Measurements from ENCODE around the gene P2RX5.

Gene P2RX5

GRCh38 chr17:3681565-3681964 lies 14.4 kb downstream of the P2RX5 start:
- H3K4me3 ChIP-seq (ENCODE audit: low read depth, low read length): no peak overlapping the region

DNA sequence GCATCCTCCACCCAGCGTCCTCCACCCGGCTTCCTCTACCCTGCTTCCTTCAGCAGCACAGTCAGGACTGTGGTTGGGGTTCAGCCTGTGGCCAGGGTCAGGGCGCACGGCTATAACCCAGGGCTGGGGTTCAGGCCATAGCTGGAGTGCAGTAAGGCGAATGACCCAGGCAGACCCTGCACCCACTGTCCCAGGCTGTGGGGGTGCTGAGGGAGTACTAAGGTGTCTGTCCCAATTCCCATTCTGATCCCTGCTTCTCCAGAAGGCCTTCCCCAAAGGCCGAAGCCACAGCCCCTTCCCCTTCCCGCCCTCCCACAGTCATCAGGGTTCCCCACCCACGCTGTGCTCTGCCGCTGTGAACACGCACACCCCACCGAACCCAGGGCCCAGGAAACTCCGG lies 14.9 kb downstream of the P2RX5 start:
- H3K4me3 ChIP-seq (ENCODE audit: low read depth, low read length): no peak overlapping the region

DNA sequence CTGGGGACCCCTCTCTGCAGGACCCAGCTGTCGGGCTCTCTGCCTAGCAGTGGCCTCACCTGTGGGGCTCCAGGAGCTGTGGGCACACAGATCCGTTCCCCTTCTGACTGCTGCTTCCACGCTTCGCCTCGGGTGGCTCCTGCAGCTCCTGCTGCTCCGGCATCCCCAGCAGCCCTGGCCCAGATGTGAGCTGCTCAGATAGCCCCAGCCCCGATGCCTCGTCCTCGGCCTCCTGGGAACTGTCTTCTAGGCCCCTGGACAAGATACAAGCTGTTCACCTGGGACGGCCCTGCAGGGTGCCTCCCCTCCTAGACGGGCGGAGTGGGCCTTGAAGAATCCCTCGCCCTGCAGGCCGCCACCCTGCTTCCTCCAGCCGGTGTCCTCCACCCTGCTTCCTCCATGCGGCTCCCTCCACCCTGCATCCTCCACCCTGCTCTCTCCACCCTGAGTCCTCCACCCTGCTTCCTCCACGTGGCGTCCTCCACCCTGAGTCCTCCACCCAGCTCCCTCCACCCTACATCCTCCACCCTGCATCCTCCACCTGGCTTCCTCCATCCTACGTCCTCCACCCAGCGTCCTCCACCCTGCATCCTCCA lies 16.3 kb downstream of the P2RX5 start:
- no peak overlapping the region for H3K4me3 ChIP-seq (ENCODE audit: low read depth, low read length)

DNA sequence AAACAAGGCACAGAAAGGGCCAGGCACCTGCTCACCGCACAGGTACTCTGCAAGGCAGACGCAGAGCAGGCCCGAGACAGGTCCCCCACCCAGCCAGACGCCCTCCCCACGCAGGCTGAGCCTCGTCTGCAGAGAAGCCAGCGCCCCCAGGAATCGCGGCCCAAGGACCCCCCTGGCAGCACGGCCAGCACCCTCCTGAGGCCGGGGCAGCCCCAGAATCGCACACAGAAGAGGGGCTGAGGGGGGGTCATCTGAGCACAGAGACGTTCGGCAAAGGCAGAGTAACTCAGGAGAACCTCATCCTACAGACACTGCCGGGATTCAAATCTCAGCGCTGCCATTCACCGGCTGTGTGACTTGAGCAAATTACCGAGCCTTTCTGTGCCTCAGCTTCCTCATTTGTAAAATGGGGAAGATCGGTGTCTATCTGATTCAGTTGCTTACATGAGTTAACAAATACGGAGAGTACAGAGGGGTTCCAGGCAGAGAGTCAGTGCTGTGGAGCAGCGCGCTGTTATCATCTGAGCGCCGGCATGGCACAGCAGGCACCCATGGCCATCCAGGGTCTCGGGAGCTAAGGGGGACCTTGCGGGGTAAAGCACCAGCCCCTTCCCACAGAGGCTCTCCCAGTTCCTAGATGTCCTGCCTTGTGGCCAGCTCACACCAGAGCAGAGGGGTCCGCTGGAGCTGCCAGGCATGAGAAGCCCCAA lies 17.0 kb downstream of the P2RX5 start:
- no peak overlapping the region for H3K4me3 ChIP-seq (ENCODE audit: low read depth, low read length)

- H3K4me3 ChIP-seq (ENCODE audit: low read depth, low read length): no peak overlapping the region
Measured at GRCh38 chr17:3678095-3678820, 17.7 kb downstream of the P2RX5 start.

DNA sequence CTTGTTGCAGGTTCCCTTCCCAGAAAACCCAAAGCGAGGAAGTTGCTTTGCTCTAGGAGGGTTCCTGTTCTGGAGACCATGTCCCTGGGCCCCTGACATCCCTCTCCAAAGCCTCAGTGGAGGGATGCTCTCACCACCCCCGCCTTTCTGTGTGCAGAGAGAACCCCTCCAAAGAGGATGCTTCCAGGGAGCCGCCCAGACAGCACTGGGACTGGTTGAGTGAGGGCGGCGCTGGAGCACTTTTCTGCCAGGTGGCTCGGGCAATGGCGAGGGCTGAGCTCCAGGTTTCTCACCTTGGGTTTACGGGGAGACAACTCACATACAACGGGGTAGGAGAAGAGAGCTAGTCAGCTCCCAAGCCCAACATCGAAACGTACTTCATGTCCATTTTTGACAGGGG lies 20.1 kb downstream of the P2RX5 start:
- no peak overlapping the region for H3K4me3 ChIP-seq (ENCODE audit: low read depth, low read length)

DNA sequence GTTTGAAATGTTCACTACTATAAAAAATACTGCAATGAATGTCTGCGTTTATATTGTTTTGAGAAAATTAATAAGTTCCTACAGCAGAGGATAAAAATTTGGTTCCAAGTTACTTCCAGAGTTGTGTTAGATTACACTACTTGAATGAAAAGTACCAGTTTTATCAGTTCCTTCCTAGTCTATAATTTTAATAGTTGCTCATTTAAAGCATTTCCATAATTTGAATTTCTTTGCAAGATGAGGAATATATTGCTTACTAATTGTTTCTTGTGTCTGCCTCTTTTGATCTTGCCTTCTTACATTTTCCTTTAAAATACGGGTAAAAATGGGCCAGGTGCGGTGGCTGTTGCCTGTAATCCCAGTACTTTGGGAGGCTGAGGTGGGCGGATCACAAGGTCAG lies 23.4 kb downstream of the P2RX5 start:
- H3K4me3 ChIP-seq (ENCODE audit: low read depth, low read length): no peak overlapping the region

DNA sequence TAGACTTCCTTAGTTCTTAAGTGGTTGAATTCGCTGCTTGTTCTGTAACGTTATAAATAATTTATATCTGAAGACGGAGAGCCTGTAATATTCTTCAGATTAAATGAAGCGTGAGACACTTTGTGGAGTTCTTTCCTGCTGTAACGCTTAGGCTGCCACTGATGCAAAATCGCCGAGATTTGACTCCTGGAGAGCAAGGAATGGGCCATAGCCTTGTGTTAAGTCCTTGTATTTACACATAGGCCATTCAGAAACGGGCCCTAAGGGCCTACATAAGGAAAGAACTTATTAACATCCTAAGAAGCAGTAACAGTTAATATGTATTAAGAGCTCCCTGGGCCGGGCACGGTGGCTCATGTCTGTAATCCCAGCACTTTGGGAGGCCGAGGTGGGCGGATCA lies 26.4 kb downstream of the P2RX5 start:
- peak overlapping the region; percentile 97 for H3K4me3 ChIP-seq (ENCODE audit: low read depth, low read length)

DNA sequence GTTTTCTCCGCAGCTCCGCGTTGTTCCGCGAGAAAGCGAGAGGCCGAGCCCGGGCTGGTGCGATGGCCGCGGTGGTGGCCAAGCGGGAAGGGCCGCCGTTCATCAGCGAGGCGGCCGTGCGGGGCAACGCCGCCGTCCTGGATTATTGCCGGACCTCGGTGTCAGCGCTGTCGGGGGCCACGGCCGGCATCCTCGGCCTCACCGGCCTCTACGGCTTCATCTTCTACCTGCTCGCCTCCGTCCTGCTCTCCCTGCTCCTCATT lies 26.9 kb downstream of the P2RX5 start:
- H3K4me3 ChIP-seq (ENCODE audit: low read depth, low read length): peak overlapping the region; percentile 97

- H3K4me3 ChIP-seq (ENCODE audit: low read depth, low read length): peak within 1 kb of the TSS; percentile 97
Measured at GRCh38 chr17:3668279-3669084, 27.5 kb downstream of the P2RX5 start, which contains the start of the genes EMC6 and TAX1BP3. Gene EMC6 (plus strand): TSS chr17:3668812. CDS start chr17:3669147, 335 bp downstream. Gene TAX1BP3 (minus strand): TSS chr17:3668578. CDS start chr17:3668526, 52 bp downstream.

DNA sequence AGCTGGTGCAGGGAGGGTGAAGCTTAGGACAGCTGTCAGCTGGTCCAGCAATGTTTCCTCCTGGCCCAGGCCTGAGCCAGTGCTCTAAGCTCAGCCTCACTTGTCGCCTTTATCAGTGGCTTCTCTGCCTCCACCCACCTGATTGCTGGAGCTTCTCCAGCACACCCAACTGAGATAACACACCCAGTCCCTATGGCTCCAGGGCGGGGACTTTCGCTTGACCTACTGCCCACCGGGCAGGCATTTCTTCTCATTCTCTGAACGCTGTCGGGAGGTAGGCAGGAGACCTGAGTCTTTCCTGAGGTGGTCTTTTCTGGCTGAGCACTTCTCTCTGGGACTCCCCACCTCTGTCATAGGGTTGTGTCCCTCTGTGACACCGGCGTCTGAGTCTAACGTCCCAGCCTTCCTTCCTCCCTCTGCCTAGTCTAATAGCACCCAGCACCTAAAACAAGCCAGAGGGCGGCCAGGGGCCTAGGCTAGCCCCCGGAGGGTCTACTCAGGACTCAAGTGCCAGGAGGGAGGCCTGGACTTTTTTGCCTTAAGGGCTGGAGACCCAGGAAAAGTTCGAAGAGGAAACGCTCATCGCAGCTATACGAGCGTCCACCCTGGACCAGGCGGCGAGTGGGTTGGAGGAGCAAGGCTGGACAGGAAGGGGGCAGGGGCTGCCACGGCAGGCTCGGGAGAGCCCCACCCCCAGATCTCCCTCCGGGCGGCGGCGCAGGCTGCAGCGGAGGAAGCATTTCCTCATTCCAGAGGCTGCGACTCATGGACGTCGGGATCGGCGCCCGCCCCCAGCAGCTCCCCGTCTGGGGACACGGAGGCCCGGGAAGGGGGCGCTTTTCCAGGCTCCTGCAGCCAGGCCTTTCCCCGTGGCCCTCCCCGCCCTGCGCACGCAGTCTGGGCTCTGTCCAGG lies 28.3 kb downstream of the P2RX5 start:
- H3K4me3 ChIP-seq (ENCODE audit: low read depth, low read length): peak overlapping the region; percentile 97

GRCh38 chr17:3666516-3666915 lies 29.4 kb downstream of the P2RX5 start:
- H3K4me3 ChIP-seq (ENCODE audit: low read depth, low read length): no peak overlapping the region

DNA sequence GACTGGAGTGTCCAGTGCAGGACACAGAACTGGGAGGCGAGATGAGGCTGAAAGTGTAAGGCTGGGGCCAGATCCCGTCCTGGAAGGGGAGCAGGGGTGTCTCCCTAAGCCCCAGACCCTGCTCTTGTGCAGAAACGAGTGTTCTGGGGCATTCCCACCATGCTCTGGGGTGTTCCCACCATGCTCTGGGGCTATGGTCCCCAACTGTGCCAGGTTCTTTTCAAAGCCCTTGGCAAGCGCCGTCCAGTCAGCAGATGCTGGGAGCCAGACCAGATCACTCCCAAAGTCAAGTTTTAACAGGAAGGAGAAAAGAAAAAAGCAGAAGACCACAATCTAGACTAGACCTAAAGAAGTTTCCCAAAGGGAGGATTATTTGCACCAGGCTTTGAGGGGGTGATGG lies 30.1 kb downstream of the P2RX5 start:
- H3K4me3 ChIP-seq (ENCODE audit: low read depth, low read length): no peak overlapping the region

DNA sequence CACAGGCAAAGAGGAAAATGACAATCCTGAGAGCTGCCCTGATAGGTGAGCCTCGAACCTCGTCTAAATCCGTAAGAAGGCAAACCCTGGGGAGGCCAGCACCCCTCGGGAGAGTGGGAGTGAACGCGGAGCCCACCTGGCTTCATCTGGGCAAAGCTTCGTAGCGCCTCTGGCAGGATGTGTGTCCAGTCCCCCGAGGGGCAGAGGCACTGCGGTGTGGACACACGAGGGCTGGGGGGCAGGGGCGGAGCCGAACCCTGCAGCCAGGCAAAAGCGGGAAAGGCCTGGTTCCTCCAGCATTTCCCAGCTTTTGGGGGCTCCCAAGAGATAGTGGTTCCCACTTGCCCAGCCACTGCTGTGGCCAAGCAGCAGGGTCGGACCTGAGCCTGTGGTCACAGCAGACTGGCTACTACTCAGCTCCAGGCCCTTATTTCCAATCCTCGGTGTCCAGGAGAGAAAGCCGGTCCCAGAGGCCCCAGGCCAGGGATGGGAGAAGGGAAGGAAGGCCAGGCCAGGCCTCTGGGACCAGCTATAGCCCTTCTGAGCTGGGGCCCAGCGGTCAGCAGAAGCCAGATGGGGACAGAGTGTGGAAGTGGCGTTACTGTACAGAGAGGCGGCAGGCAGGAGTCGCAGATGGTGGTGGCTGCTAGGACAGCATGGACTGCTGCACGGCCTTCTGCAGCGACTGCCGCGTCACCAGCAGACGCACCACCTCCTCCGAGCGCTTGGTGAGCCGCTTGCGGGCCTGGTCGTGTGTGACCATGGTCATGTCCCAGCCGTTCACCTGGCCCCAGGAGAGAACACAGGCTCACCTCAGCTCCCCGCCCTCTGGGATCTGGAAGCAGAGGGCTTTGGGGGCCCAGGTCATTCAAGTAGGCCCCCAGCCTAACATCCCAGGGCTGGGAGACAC lies 32.6 kb downstream of the P2RX5 start:
- H3K4me3 ChIP-seq (ENCODE audit: low read depth, low read length): no peak overlapping the region

DNA sequence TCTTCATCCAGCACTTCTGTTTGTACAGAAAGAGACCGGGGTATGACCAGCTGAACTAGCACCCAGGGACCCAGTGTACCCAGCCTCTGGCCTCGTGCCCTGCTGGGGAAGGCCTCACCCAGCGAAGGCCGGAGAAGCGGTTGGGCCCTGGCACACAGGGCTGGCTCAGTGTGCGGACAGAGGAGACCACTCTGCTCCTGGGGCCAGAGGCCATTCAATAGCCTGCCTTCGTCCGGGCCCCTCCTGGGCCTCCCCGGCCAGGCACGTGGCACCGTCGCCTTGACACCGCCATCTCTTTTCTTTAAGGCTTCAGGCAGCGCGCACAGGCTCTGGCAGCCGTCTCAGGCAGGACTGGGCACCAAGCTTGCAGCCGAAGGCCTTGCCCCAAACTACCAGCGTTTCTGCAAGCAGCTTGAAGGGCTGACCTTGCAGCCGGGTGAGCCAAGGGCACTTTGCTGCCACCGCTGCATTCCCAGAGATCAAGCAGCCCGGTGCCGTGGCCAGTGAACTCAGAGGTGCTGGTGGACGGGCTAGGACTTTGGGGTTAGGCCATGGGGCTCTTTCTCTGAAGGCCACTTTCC lies 35.6 kb downstream of the P2RX5 start:
- H3K4me3 ChIP-seq (ENCODE audit: low read depth, low read length): no peak overlapping the region

DNA sequence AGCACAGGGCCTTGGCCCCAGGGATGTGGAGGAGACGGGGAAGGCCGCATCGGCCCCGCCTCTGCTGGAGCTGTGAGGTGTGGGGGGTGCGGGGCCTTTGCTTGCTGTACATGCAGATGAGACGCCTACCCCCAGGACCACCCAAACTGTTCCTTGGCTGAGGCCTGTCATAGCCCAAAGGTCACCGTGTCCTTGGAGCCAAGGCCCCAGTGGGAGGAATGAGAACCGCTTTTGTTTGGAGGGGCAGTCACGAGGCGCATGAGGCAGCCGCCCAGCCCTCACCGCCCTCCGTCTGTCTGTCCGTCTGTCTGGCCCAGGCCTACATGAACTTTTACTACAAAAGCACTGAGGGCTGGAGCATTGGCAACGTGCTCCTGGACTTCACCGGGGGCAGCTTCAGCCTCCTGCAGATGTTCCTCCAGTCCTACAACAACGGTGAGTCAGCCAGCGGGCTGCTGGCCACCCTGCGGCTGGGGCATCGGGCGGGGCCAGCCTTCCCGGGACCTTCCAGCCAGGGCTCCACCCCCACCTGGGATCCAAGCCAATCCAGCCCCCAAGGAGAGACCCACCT lies 36.3 kb downstream of the P2RX5 start:
- no peak overlapping the region for H3K4me3 ChIP-seq (ENCODE audit: low read depth, low read length)

DNA sequence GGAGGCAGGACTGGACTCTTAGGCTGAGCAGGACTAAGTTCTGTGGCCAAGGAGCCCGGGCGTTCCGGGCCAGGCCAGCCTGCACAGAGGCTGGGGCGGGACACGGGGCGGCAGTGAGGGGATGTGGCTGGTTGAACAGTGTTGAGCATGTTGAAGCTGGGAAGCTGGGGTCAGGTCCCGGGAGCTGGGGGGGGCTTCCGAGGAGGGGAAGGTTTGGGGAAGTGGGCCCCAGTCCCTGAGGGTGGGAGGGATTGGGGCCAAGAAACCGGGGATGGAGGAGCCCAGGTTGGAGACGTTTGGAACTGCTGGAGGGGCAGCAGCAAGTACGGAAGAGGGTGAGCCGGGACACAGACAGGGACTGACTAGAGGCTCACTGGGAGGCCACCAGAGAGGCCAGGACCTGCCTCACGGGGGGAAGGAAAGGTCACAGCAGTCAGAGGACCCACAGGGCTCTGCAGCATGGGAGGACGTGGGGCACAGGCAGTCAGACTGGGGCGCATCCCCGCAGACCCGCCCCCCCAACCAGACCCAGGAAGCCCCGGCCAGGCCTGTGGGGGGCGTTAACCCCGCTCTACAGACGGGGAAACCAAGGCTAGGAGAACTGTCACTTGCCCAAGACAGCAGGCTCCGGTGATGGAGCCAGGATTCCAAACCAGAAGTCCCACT lies 37.0 kb downstream of the P2RX5 start:
- no peak overlapping the region for H3K4me3 ChIP-seq (ENCODE audit: low read depth, low read length)
